ENCODE results near the gene TMEM63A.
"Not testable (repeated sequence)": the region's sequence is repeated elsewhere in the genome, so short reads cannot be mapped to it uniquely, and the experiment has no call there.

TMEM63A gene

GRCh38 chr1:225801146-225801545 is 81.0 kb downstream of the TMEM63A start:
- not testable (repeated sequence) for H3K4me1 ChIP-seq (ENCODE audit: control insufficient read depth, low read depth, low read length); H3K23ac ChIP-seq (ENCODE audit: low read length); H3K4me3 ChIP-seq (ENCODE audit: low read length); DNase-seq; H3K4me2 ChIP-seq (ENCODE audit: low read length); H3K79me1 ChIP-seq (ENCODE audit: low read length); H3K79me2 ChIP-seq (ENCODE audit: control insufficient read depth, insufficient read depth, low read length); H3K18ac ChIP-seq (ENCODE audit: low read length); H3K9ac ChIP-seq (ENCODE audit: low read length); H2AK5ac ChIP-seq (ENCODE audit: low read length); H3K36me3 ChIP-seq (ENCODE audit: control insufficient read depth, insufficient read depth, low read length); H2BK5ac ChIP-seq (ENCODE audit: low read length); H3K27me3 ChIP-seq (ENCODE audit: insufficient read depth, low read length, poor library complexity); H4K5ac ChIP-seq (ENCODE audit: low read length); H2BK120ac ChIP-seq (ENCODE audit: low read depth, low read length); H3K4ac ChIP-seq (ENCODE audit: low read depth, low read length); H3K56ac ChIP-seq (ENCODE audit: low read length); H2BK15ac ChIP-seq (replicated peaks; ENCODE audit: low read depth); H4K8ac ChIP-seq (ENCODE audit: low read depth, low read length); H3K27ac ChIP-seq (ENCODE audit: low read depth, low read length)
- no CpG with 5 or more reads among the region's 7 CpGs for WGBS (ENCODE audit: extremely low coverage, insufficient coverage, low lambda C conversion rate)

- H2BK5ac ChIP-seq (ENCODE audit: low read length); H3K79me2 ChIP-seq (ENCODE audit: control insufficient read depth, insufficient read depth, low read length); H3K23ac ChIP-seq (ENCODE audit: low read length); H4K8ac ChIP-seq (ENCODE audit: low read depth, low read length); H3K4ac ChIP-seq (ENCODE audit: low read depth, low read length); H4K5ac ChIP-seq (ENCODE audit: low read length); DNase-seq; H3K27me3 ChIP-seq (ENCODE audit: insufficient read depth, low read length, poor library complexity); H3K4me2 ChIP-seq (ENCODE audit: low read length); H3K4me3 ChIP-seq (ENCODE audit: low read length); H2BK15ac ChIP-seq (replicated peaks; ENCODE audit: low read depth); H3K36me3 ChIP-seq (ENCODE audit: control insufficient read depth, insufficient read depth, low read length); H3K79me1 ChIP-seq (ENCODE audit: low read length); H3K18ac ChIP-seq (ENCODE audit: low read length); H3K9ac ChIP-seq (ENCODE audit: low read length); H2AK5ac ChIP-seq (ENCODE audit: low read length); H3K56ac ChIP-seq (ENCODE audit: low read length); H2BK120ac ChIP-seq (ENCODE audit: low read depth, low read length); H3K27ac ChIP-seq (ENCODE audit: low read depth, low read length); H3K4me1 ChIP-seq (ENCODE audit: control insufficient read depth, low read depth, low read length): not testable (repeated sequence)
- no CpG with 5 or more reads among the region's 18 CpGs for WGBS (ENCODE audit: extremely low coverage, insufficient coverage, low lambda C conversion rate)
Measured at GRCh38 chr1:225796097-225796496, 86.1 kb downstream of the TMEM63A start.

All from mesendoderm (in vitro differentiated cells).